T-cell (primary cell): ENCODE data around the gene SH3PXD2B. TPM values are rescaled to one million over a fixed set of nuclear protein-coding genes. Genes with fewer than 3 reads are reported as not detected.

Experiments used
- ATAC-seq, 4 experiments: fragments of 200-7000 bp in 3 of 4; fragments of 150-1000 bp in 1 of 4; cut with Tn5 transposase; replicated peaks in 1 of 4; 1 replicate in 3 of 4; 2 replicates in 1 of 4; pipeline ENCODE4 v1.10.0; 2021; ENCODE audit warnings: moderate library complexity in 3 of 4, mild to moderate bottlenecking in 2 of 4, moderate number of reproducible peaks in 1 of 4
- CTCF ChIA-PET, 2 donors: fragments of 300-600 bp; sonication (Branson Sonifier 250); formaldehyde crosslinking; loops; one replicate each; lab custom pipeline; 2022; ENCODE audit warnings: antibody characterized with exemption in 2 of 2; lab: Charles Lee
- POLR2A ChIA-PET, 2 donors: fragments of 300-600 bp; sonication (Branson Sonifier 250); formaldehyde crosslinking; loops; one replicate each; lab custom pipeline; 2022; ENCODE audit warnings: antibody characterized with exemption in 2 of 2; lab: Charles Lee
- DNase-seq, 35 experiments: peaks; one replicate each; pipeline versions ENCODE4 v3.0.0 to v3.0.0-alpha.2; 2013 to 2023
- H3K27ac ChIP-seq: one replicate; pipeline ENCODE4 v1.5.1; 2013; ENCODE audit warnings: low read length
- H3K27me3 ChIP-seq, 2 experiments: replicated peaks in 1 of 2; 1 replicate in 1 of 2; 2 replicates in 1 of 2; pipeline versions ENCODE4 v1.6.1 to v1.7.0; 2013; ENCODE audit warnings: low read length in 1 of 2, mixed read lengths in 1 of 2; ENCODE audit not compliant: control insufficient read depth in 2 of 2, insufficient read depth in 2 of 2; ENCODE audit errors: extremely low read depth in 1 of 2
- H3K36me3 ChIP-seq, 2 donors: 1 replicate in 1 of 2; 2 replicates in 1 of 2; pipeline versions ENCODE4 v1.6.1 to v1.7.0; 2013; ENCODE audit warnings: low read length in 1 of 2; ENCODE audit not compliant: control insufficient read depth in 2 of 2, insufficient read depth in 1 of 2; ENCODE audit errors: extremely low read depth in 1 of 2
- H3K4me1 ChIP-seq, 2 experiments: 1 replicate in 1 of 2; 2 replicates in 1 of 2; pipeline versions ENCODE4 v1.6.1 to v1.7.0; 2013; ENCODE audit warnings: low read length in 2 of 2, mixed read lengths in 1 of 2; ENCODE audit not compliant: insufficient read depth in 2 of 2, control insufficient read depth in 1 of 2; ENCODE audit errors: extremely low read depth in 1 of 2
- H3K4me3 ChIP-seq, 2 donors: 1 replicate in 1 of 2; 2 replicates in 1 of 2; pipeline versions ENCODE4 v1.5.1 to v1.7.0; 2013; ENCODE audit warnings: mild to moderate bottlenecking in 2 of 2, low read length in 1 of 2, moderate library complexity in 1 of 2; ENCODE audit not compliant: control insufficient read depth in 1 of 2; ENCODE audit errors: extremely low read depth in 1 of 2
- H3K9me3 ChIP-seq: 2 replicates; pipeline ENCODE4 v1.7.0; 2013
- H3K27ac Mint-ChIP-seq, 2 donors: one replicate each; pipeline ENCODE4 v1.8.0; 2020 to 2021; ENCODE audit warnings: mild to moderate bottlenecking in 2 of 2, mixed read lengths in 2 of 2
- H3K27me3 Mint-ChIP-seq, 2 donors: one replicate each; pipeline ENCODE4 v1.8.0; 2021 to 2022; ENCODE audit warnings: mixed read lengths in 2 of 2
- H3K36me3 Mint-ChIP-seq: one replicate; pipeline ENCODE4 v1.8.0; 2021; ENCODE audit warnings: mixed read lengths
- H3K4me1 Mint-ChIP-seq, 3 donors: one replicate each; pipeline ENCODE4 v1.8.0; 2020 to 2022; ENCODE audit warnings: mixed read lengths in 3 of 3, mild to moderate bottlenecking in 1 of 3
- H3K4me3 Mint-ChIP-seq, 3 donors: one replicate each; pipeline ENCODE4 v1.8.0; 2020 to 2022; ENCODE audit warnings: mild to moderate bottlenecking in 3 of 3, mixed read lengths in 3 of 3, moderate library complexity in 3 of 3
- H3K9me3 Mint-ChIP-seq, 3 donors: one replicate each; pipeline ENCODE4 v1.8.0; 2020 to 2022; ENCODE audit warnings: mixed read lengths in 3 of 3
- WGBS: methylation state at CpG from one replicate; pipeline ENCODE4 v1.1.5; 2013; ENCODE audit warnings: missing lambda C conversion rate; ENCODE audit not compliant: insufficient coverage; 5-methylcytosine and 5-hydroxymethylcytosine counted together
- total RNA-seq, 35 experiments: library from RNA in 6 of 35; stranded (reverse) in 6 of 35; fragments of 120-200 nt in 1 of 35; gene quantifications; one replicate each; pipeline versions ENCODE4 v1.2.1 to v1.2.4 and lab custom pipeline; 2013 to 2026

The SH3PXD2B gene
- total RNA-seq, 5 donors from 2014 or later (not counting 1 experiment from before 2014, with no cell fraction given) = 0.15 to 0.69 (median 0.38) TPM

DNA sequence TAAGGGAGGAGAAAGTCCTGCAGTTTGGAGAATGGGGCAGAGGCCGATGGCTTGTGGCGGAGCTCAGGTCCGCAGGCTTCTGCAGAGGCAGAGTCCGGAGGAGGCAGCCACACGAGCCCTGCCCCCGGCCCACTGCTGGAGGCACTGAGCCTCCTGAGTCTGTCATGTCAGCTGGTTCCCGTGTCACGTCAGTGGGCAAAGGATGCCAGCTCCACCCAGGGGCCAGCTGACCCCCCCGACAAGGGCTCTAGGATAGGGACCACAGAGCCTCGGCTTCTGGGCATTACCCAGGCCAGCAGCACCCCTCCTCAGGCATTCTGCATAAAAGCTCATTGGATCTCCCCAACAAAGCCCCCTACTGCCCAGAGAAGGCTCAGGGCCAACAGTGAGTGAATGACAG lies 8.5 kb downstream of the SH3PXD2B start:
- Histone ChIP-seq H3K4me1 (no peaks in the 10 kb centered on the region), H3K27me3 (peaks cover 0 to 47% of the 10 kb centered on the region in 2 experiments), H3K4me3 (no peak overlapping the region), H3K36me3 (no peaks in the 10 kb centered on the region), H3K27ac (no peak overlapping the region), H3K9me3 (no peaks in the 10 kb centered on the region)
- DNase-seq (no peak), ATAC-seq (no peak)
- ChIA-PET CTCF (no interaction called here), POLR2A (no interaction called here)
- H3K27me3 Mint-ChIP-seq = peaks cover 14 to 32% of the 10 kb centered on the region in 2 donors
- no peak overlapping the region for H3K4me3 Mint-ChIP-seq
- H3K36me3 Mint-ChIP-seq = no peaks in the 10 kb centered on the region
- H3K4me1 Mint-ChIP-seq = peaks cover 0 to 6% (median 0%) of the 10 kb centered on the region in 3 donors
- no peak overlapping the region for H3K27ac Mint-ChIP-seq
- H3K9me3 Mint-ChIP-seq = no peaks in the 10 kb centered on the region
- WGBS = 81% methylated on average over 10 of the region's 10 CpGs

DNA sequence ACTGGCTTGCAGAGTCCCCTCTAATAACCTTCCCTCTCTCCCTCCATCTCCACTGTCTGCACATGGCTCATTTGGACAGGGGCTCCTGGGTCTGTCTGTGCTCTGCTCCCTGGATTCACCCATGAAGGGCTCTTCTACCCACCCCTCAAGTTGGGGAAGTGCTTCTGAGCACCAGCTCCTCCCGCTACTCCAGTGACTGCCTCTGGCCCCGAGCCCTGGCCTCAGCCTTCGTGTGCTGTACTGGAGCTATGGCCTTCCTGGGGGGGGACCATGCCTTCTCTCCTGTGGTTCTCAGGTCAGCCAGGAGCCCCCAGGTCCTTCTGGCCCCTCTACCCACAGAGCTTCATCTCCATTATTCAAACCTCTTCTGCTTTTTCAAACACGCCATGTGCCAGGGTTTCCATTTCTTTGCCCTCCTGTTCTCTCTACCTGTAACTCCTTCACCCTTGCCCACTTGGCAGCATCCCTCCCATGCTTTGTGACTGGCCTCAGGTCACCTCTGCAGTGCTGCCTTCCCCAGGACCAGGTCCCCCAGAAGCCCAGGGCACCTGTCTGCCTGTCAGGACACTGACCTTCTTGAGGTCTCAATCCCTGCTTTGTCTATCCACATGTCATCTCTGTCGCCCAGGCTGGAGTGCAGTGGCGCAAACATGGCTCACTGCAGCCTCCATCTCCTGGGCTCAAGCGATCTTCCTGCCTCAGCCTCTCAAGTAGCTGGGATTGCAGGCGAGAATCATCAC lies 9.5 kb downstream of the SH3PXD2B start:
- ChIA-PET POLR2A (no interaction called here), CTCF (no interaction called here)
- no peaks in the 10 kb centered on the region for H3K36me3 Mint-ChIP-seq
- H3K27ac Mint-ChIP-seq = no peak overlapping the region
- WGBS = 82% methylated on average over 5 of the region's 8 CpGs
- Histone ChIP-seq H3K27me3 (peaks cover 0 to 42% of the 10 kb centered on the region in 2 experiments), H3K4me3 (no peak overlapping the region), H3K4me1 (no peaks in the 10 kb centered on the region), H3K9me3 (no peaks in the 10 kb centered on the region), H3K36me3 (no peaks in the 10 kb centered on the region), H3K27ac (no peak overlapping the region)
- DNase-seq (no peak), ATAC-seq (no peak)
- H3K27me3 Mint-ChIP-seq = peaks cover 13 to 32% of the 10 kb centered on the region in 2 donors
- peaks cover 0 to 6% (median 0%) of the 10 kb centered on the region in 3 donors for H3K4me1 Mint-ChIP-seq
- H3K9me3 Mint-ChIP-seq = no peaks in the 10 kb centered on the region
- no peak overlapping the region for H3K4me3 Mint-ChIP-seq

DNA sequence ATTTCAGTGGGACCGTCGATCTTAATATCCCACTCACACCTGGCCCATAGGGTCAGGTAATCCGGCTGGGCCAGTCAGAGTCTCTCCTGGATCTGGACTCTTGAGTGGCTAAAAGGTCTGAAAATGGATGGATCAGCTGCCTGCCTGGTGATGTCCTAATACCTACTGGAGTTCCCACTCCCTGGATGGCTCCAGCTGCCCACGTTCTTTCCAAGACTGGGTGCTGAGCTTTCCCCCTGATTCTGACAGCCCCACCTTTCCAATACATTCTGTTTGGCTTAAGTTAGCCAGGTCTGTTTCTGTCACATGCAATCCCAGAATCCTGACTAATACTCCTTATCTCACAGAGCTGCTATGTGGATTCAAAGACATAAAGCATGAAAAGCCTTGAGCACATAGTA lies 10.2 kb downstream of the SH3PXD2B start:
- H3K4me1 Mint-ChIP-seq = peaks cover 0 to 6% (median 0%) of the 10 kb centered on the region in 3 donors
- H3K9me3 Mint-ChIP-seq = no peaks in the 10 kb centered on the region
- H3K27me3 ChIP-seq = peaks cover 0 to 42% of the 10 kb centered on the region in 2 experiments
- no peak overlapping the region for H3K27ac ChIP-seq
- CTCF ChIA-PET = no interaction called here
- POLR2A ChIA-PET = no interaction called here
- no peak overlapping the region for H3K4me3 Mint-ChIP-seq
- no peaks in the 10 kb centered on the region for H3K36me3 ChIP-seq
- peaks cover 13 to 32% of the 10 kb centered on the region in 2 donors for H3K27me3 Mint-ChIP-seq
- no peak for ATAC-seq
- H3K9me3 ChIP-seq = no peaks in the 10 kb centered on the region
- H3K36me3 Mint-ChIP-seq = no peaks in the 10 kb centered on the region
- H3K4me1 ChIP-seq = no peaks in the 10 kb centered on the region
- WGBS = 84% methylated on average over 3 of the region's 4 CpGs
- H3K27ac Mint-ChIP-seq = no peak overlapping the region
- no peak overlapping the region for H3K4me3 ChIP-seq
- DNase-seq = no peak

DNA sequence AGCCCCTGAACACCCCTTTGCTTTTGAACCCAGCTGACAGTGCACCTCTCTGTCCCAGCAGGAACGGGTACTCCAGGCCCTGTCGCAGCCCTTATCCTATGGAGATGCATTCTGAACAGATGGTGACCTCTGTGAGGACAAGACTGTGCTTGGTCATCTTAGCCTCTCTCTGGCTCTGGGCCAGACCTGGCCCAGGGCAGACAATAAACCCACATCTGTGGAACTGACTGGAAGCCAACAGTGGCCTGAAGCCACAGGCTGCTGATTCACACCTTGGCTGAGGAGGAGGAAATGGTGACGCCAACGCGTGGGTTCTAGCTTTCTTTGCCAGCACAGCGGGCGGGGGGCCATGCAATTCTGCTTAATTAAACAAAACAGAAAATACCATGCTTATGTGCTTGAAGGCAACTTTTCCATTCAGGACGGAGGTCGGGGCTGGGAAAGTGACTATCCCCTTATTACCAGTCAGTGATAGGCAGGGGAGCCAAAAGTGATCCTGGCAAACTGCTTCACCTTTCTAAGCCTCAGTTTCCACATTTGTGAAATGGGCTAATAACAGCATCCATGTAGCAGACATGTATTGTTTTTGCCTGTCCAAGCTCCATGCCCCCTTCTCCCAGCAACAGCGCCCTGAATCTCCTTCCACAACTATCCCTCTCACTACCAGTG lies 10.8 kb downstream of the SH3PXD2B start:
- ChIA-PET CTCF (no interaction called here), POLR2A (no interaction called here)
- peaks cover 13 to 32% of the 10 kb centered on the region in 2 donors for H3K27me3 Mint-ChIP-seq
- H3K36me3 Mint-ChIP-seq = no peaks in the 10 kb centered on the region
- ATAC-seq (no peak), DNase-seq (no peak)
- Histone ChIP-seq H3K4me3 (no peak overlapping the region), H3K27me3 (peaks cover 0 to 37% of the 10 kb centered on the region in 2 experiments), H3K27ac (no peak overlapping the region), H3K4me1 (no peaks in the 10 kb centered on the region), H3K36me3 (no peaks in the 10 kb centered on the region), H3K9me3 (no peaks in the 10 kb centered on the region)
- no peak overlapping the region for H3K4me3 Mint-ChIP-seq
- peaks cover 0 to 6% (median 0%) of the 10 kb centered on the region in 3 donors for H3K4me1 Mint-ChIP-seq
- no peaks in the 10 kb centered on the region for H3K9me3 Mint-ChIP-seq
- WGBS = 38% methylated on average over 4 of the region's 10 CpGs
- no peak overlapping the region for H3K27ac Mint-ChIP-seq

DNA sequence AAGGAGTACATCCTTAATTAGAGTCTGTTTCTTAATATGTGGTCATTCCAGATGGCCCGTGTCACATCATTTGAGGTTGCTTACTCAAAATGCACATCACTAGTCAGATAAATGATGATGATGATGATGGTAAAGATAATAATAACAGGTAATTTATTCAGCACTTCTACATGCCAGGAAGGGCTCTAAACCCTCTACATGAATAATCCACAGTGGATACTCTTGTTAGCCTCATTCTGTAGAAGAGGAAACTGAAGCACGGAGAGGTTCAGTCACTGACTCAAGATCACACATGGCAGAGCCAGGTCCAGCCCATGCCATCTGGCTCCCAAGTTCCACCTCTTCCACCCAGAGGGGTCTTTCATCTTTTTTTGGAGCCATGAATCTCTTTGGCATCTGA lies 11.7 kb downstream of the SH3PXD2B start:
- no peaks in the 10 kb centered on the region for H3K36me3 Mint-ChIP-seq
- ChIA-PET CTCF (no interaction called here), POLR2A (no interaction called here)
- peaks cover 13 to 29% of the 10 kb centered on the region in 2 donors for H3K27me3 Mint-ChIP-seq
- no peaks in the 10 kb centered on the region for H3K36me3 ChIP-seq
- no peak overlapping the region for H3K27ac ChIP-seq
- DNase-seq (no peak), ATAC-seq (no peak)
- H3K4me1 Mint-ChIP-seq = peaks cover 0 to 6% (median 0%) of the 10 kb centered on the region in 3 donors
- no peaks in the 10 kb centered on the region for H3K9me3 Mint-ChIP-seq
- no peak overlapping the region for H3K27ac Mint-ChIP-seq
- no peaks in the 10 kb centered on the region for H3K9me3 ChIP-seq
- WGBS = no CpG with 5 or more reads among the region's 2 CpGs
- H3K4me3 Mint-ChIP-seq = no peak overlapping the region
- H3K4me3 ChIP-seq = no peak overlapping the region
- no peaks in the 10 kb centered on the region for H3K4me1 ChIP-seq
- H3K27me3 ChIP-seq = peaks cover 0 to 37% of the 10 kb centered on the region in 2 experiments

DNA sequence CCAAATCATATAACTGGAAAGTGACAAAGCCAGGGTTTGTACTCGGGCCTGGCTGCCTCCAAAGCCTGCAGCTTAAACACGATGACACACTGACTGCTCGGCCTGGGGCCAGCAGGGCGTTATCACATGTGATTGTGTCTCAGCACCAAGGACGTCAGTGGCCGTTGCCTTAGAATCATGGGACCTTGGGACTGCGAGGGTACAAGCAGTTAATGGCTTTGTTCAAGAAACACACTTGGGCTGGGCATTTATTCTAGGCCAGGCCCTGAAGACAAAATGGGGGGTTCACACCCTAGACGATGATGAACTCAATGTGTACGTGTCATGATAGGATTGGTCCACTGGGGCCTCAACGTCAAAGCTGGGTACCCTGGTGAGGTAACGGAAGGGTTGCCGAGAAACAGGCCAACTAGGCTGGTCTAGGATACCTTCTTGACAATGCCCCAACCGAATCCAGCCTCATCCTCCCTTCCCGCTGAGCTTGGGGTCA lies 13.0 kb downstream of the SH3PXD2B start:
- Histone ChIP-seq H3K9me3 (no peaks in the 10 kb centered on the region), H3K4me1 (no peaks in the 10 kb centered on the region), H3K4me3 (no peak overlapping the region), H3K36me3 (no peaks in the 10 kb centered on the region), H3K27me3 (peaks cover 0 to 41% of the 10 kb centered on the region in 2 experiments), H3K27ac (no peak overlapping the region)
- H3K27ac Mint-ChIP-seq = no peak overlapping the region
- POLR2A ChIA-PET = no interaction called here
- H3K36me3 Mint-ChIP-seq = no peaks in the 10 kb centered on the region
- DNase-seq (no peak), ATAC-seq (no peak)
- peaks cover 0 to 6% (median 0%) of the 10 kb centered on the region in 3 donors for H3K4me1 Mint-ChIP-seq
- 91% methylated on average over 11 of the region's 14 CpGs for WGBS
- no peaks in the 10 kb centered on the region for H3K9me3 Mint-ChIP-seq
- H3K4me3 Mint-ChIP-seq = no peak overlapping the region
- CTCF ChIA-PET = no interaction called here
- peaks cover 13 to 22% of the 10 kb centered on the region in 2 donors for H3K27me3 Mint-ChIP-seq
